ENCODE results near the gene PCSK7.

PCSK7 gene

GRCh38 chr11:117230999-117231841 is 653 bp downstream of the PCSK7 start:
- peak; percentile 12 for DNase-seq

GRCh38 chr11:117230286-117230961 is 1.4 kb downstream of the PCSK7 start:
- peak; percentile 90 for DNase-seq

- DNase-seq, result no peak
Observed at GRCh38 chr11:117229931-117230285, 2.0 kb downstream of the PCSK7 start.

- no peak for DNase-seq
Observed at GRCh38 chr11:117229411-117229810, 2.5 kb downstream of the PCSK7 start.

- no peak for DNase-seq
Observed at GRCh38 chr11:117228091-117228490, 3.8 kb downstream of the PCSK7 start.

- peak; percentile 76 for DNase-seq
Observed at GRCh38 chr11:117226388-117227385, 5.2 kb downstream of the PCSK7 start.

GRCh38 chr11:117225553-117226170 is 6.2 kb downstream of the PCSK7 start:
- DNase-seq, result no peak

- no peak for DNase-seq
Observed at GRCh38 chr11:117223741-117224689, 7.9 kb downstream of the PCSK7 start.

- DNase-seq, result no peak
Observed at GRCh38 chr11:117222991-117223740, 8.7 kb downstream of the PCSK7 start.

GRCh38 chr11:117221775-117222517 is 9.9 kb downstream of the PCSK7 start:
- DNase-seq, result no peak

- no peak for DNase-seq
Observed at GRCh38 chr11:117220999-117221774, 10.7 kb downstream of the PCSK7 start.

GRCh38 chr11:117220568-117220967 is 11.3 kb downstream of the PCSK7 start:
- DNase-seq, result no peak

GRCh38 chr11:117219995-117220394 is 11.9 kb downstream of the PCSK7 start:
- DNase-seq, result no peak

- no peak for DNase-seq
Observed at GRCh38 chr11:117219455-117219854, 12.4 kb downstream of the PCSK7 start.

GRCh38 chr11:117219001-117219400 is 12.9 kb downstream of the PCSK7 start:
- DNase-seq, result no peak

GRCh38 chr11:117218133-117218915 is 13.5 kb downstream of the PCSK7 start:
- DNase-seq, result no peak

GRCh38 chr11:117217141-117218084 is 14.5 kb downstream of the PCSK7 start:
- DNase-seq, result no peak
